Skeletal muscle tissue (tissue), 4 donors: Measurements from ENCODE around the gene ACKR2. TPM values are rescaled to one million over a fixed set of nuclear protein-coding genes. Genes with fewer than 3 reads are reported as not detected.

ENCODE experiments used
- H3K27ac ChIP-seq: one replicate; pipeline ENCODE4 v1.7.0; 2013; ENCODE audit warnings: mild to moderate bottlenecking, low read depth, low read length, inconsistent platforms
- H3K27me3 ChIP-seq, 3 donors: one replicate each; pipeline ENCODE4 v1.7.0; 2013; ENCODE audit warnings: low read length in 3 of 3; ENCODE audit not compliant: control insufficient read depth in 3 of 3, insufficient read depth in 3 of 3
- H3K36me3 ChIP-seq, 3 donors: one replicate each; pipeline ENCODE4 v1.7.0; 2013; ENCODE audit warnings: low read length in 3 of 3; ENCODE audit not compliant: control insufficient read depth in 3 of 3, insufficient read depth in 3 of 3
- H3K4me1 ChIP-seq, 3 donors: one replicate each; pipeline ENCODE4 v1.7.0; 2013; ENCODE audit warnings: low read length in 3 of 3, mild to moderate bottlenecking in 3 of 3; ENCODE audit not compliant: control insufficient read depth in 3 of 3, insufficient read depth in 3 of 3
- H3K4me3 ChIP-seq, 3 donors: one replicate each; pipeline ENCODE4 v1.7.0; 2013; ENCODE audit warnings: low read length in 3 of 3
- H3K9ac ChIP-seq, 3 donors: one replicate each; pipeline ENCODE4 v1.7.0; 2013; ENCODE audit warnings: low read length in 3 of 3, mild to moderate bottlenecking in 3 of 3, moderate library complexity in 2 of 3, low read depth in 1 of 3
- H3K9me3 ChIP-seq, 3 donors: one replicate each; pipeline ENCODE4 v1.7.0; 2013; ENCODE audit warnings: low read length in 3 of 3; ENCODE audit not compliant: control insufficient read depth in 3 of 3
- total RNA-seq: library from RNA; depleted of rRNA; stranded (reverse); fragments of >200 nt; gene quantifications from one replicate; pipeline ENCODE4 v1.2.3, GENCODE V29; 2014
- donor health status: Osteomylitis.

ACKR2 gene
- total RNA-seq, 1 donor from 2014 or later = 1.6 TPM

GRCh38 chr3:42778644-42779043 is 30.6 kb upstream of the ACKR2 start:
- Histone ChIP-seq H3K4me1 (peaks cover 3% of the 10 kb centered on the region in 3 donors), H3K27me3 (no peaks in the 10 kb centered on the region), H3K27ac (no peak overlapping the region), H3K36me3 (peaks cover 0 to 5% (median 2%) of the 10 kb centered on the region in 3 donors), H3K4me3 (no peak overlapping the region), H3K9ac (no peak overlapping the region), H3K9me3 (no peaks in the 10 kb centered on the region)

- Histone ChIP-seq H3K4me1 (peaks cover 3% of the 10 kb centered on the region in 3 donors), H3K36me3 (peaks cover 0 to 5% (median 5%) of the 10 kb centered on the region in 3 donors), H3K9ac (no peak overlapping the region), H3K27me3 (no peaks in the 10 kb centered on the region), H3K27ac (no peak overlapping the region), H3K9me3 (no peaks in the 10 kb centered on the region), H3K4me3 (no peak overlapping the region)
These were observed 28.8 kb upstream of the ACKR2 start for GRCh38 chr3:42780398-42780797.

DNA sequence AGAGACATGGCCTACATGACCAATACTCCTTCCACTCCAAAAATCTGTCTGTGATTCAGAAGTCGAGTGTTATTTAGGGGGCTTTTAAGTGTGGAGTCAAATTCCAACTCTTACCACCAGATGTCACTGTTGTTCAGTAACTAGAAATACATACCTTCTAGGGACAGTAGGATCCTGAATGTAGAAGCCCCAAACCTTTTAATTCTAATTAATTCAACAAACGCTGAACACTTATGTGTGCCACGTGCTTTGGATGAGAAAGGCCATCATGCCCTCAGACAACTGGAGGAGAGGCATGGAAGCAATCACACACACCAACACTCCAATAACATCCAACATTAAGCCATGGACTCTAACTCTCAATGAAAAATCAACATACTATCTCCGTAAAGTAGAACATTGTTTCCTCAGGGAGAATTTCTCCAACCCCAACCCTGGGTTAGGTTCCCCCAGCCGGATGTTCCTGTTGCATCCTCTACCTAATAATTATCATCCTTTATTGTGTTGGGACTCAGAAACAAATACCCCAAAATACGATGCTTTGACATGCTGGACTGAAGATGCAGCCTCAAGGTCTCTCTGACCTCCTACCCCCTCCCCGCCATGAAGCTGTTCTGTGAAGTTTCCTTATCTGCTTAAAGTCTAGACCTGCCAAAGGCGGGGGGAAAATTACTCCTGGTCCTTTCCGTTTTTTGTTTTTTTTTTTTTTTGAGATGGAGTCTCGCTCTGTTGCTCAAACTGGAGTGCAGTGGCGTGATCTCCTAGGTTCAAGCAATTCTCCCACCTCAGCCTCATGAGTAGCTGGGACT is 28.1 kb upstream of the ACKR2 start:
- no peak overlapping the region for H3K4me3 ChIP-seq
- no peak overlapping the region for H3K27ac ChIP-seq
- peaks cover 0 to 8% (median 7%) of the 10 kb centered on the region in 3 donors for H3K36me3 ChIP-seq
- H3K4me1 ChIP-seq = peaks cover 3% of the 10 kb centered on the region in 3 donors
- no peak overlapping the region for H3K9ac ChIP-seq
- H3K9me3 ChIP-seq = no peaks in the 10 kb centered on the region
- no peaks in the 10 kb centered on the region for H3K27me3 ChIP-seq

DNA sequence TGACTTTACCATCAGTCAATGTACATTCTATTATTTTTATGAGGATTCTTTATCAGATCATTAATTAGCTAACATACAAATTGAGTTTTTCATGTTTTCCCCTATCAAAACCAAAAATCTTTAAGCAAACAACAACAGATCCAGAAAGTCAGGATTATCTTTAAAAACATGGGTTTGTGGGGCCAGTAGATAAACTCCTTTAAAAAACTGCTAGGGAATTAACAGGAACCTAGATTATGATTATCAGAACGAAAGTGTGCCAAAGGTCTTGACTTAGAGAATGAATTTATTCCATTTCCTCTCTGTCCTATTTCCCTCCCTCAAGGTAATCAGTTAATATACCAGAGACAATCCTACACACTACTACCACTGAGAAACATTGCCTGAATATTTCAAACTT is 23.0 kb upstream of the ACKR2 start:
- Histone ChIP-seq H3K27ac (no peak overlapping the region), H3K4me3 (no peak overlapping the region), H3K4me1 (no peaks in the 10 kb centered on the region), H3K27me3 (no peaks in the 10 kb centered on the region), H3K9ac (no peak overlapping the region), H3K36me3 (peaks cover 0 to 8% (median 7%) of the 10 kb centered on the region in 3 donors), H3K9me3 (no peaks in the 10 kb centered on the region)

GRCh38 chr3:42786631-42787030 is 22.6 kb upstream of the ACKR2 start:
- H3K4me3 ChIP-seq = no peak overlapping the region
- H3K9me3 ChIP-seq = no peaks in the 10 kb centered on the region
- H3K27me3 ChIP-seq = no peaks in the 10 kb centered on the region
- no peak overlapping the region for H3K27ac ChIP-seq
- H3K36me3 ChIP-seq = peaks cover 0 to 8% (median 7%) of the 10 kb centered on the region in 3 donors
- H3K9ac ChIP-seq = no peak overlapping the region
- no peaks in the 10 kb centered on the region for H3K4me1 ChIP-seq

DNA sequence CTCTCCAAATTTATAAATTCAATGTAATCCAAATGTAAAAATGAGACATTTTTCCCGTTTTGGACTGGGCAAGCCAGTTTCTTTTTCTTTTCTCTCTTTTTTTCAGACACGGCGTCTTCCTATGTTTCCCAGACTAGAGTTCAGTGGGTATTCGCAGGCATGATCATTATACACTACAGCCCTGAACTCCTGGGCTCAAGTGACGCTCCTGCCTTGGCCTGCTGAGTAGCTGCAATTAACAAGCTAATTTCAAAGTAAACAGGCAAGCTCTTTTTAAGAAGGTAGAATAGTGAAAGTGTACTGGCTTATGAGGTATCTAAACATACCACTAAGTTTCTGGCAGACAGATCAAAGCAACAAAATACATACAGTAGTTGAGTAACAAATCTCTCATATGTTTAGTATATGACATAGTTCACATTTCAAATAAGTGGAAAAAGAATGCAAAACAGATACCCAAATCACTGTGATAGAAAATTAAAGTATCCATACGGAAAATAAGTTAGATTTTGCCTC is 18.5 kb upstream of the ACKR2 start:
- Histone ChIP-seq H3K9me3 (no peaks in the 10 kb centered on the region), H3K36me3 (peaks cover 7 to 8% (median 8%) of the 10 kb centered on the region in 3 donors), H3K27ac (no peak overlapping the region), H3K4me1 (peaks cover 0 to under 1% (median 0%) of the 10 kb centered on the region in 3 donors), H3K9ac (no peak overlapping the region), H3K4me3 (no peak overlapping the region), H3K27me3 (no peaks in the 10 kb centered on the region)

DNA sequence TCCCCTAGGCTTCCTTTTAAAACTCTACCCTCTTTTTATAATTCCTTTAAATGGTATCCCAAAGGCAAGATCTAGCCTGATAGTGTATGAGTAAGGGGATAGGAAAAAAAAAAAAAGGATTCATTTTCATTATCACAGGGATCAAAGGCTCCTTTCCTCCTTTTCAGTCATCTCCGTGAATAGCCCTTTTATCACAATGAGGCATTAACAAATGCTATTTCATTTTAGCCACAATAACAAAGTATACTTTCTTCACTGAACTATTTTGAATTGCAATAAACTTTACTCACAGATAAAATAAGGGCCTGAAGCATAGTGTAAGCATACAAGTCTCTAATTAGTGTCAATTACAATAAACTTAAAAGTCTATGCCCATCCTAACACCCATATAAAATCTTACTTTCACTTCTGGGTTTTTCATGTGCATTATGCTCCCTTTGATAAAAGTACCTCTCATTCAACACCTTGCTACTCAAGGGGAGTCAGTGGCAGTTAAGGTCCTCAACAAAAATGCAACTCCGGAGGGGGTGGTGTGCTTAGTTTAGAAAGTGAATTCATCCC is 13.5 kb upstream of the ACKR2 start:
- no peak overlapping the region for H3K9ac ChIP-seq
- H3K36me3 ChIP-seq = peaks cover 6 to 8% (median 7%) of the 10 kb centered on the region in 3 donors
- H3K4me3 ChIP-seq = no peak overlapping the region
- peaks cover 0 to 8% (median 5%) of the 10 kb centered on the region in 3 donors for H3K4me1 ChIP-seq
- no peaks in the 10 kb centered on the region for H3K9me3 ChIP-seq
- no peak overlapping the region for H3K27ac ChIP-seq
- H3K27me3 ChIP-seq = no peaks in the 10 kb centered on the region

DNA sequence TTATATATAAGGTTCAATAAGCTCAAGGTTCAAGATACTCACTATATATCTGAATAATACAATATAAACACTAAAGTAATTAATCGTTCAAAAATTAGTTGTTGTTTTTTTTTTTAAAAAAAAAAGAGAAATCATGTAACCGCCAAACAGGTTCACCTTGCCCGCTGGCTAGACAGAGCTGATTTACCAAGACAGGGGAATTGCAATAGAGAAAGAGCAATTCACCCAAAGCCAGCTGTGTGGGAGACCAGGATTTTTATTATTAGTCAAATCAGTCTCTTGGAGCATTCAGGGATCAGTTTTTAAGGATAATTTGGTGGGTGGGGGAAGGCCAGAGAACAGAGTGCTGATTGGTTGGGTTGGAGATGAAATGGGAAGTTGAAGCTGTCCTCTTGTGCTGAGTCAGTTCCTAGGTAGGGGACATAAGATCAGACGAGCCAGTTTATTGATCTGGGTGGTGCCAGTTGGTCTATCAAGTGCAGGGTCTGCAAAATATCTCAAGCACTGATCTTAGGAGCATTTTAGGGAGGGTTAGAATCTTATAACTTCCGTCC is 12.8 kb upstream of the ACKR2 start:
- no peak overlapping the region for H3K9ac ChIP-seq
- no peaks in the 10 kb centered on the region for H3K9me3 ChIP-seq
- H3K27me3 ChIP-seq = no peaks in the 10 kb centered on the region
- H3K27ac ChIP-seq = no peak overlapping the region
- H3K4me1 ChIP-seq = peaks cover 4 to 13% (median 7%) of the 10 kb centered on the region in 3 donors
- H3K4me3 ChIP-seq = no peak overlapping the region
- peaks cover 6 to 8% (median 7%) of the 10 kb centered on the region in 3 donors for H3K36me3 ChIP-seq

GRCh38 chr3:42799376-42799775 is 9.9 kb upstream of the ACKR2 start:
- no peaks in the 10 kb centered on the region for H3K9me3 ChIP-seq
- H3K4me3 ChIP-seq = no peak overlapping the region
- no peak overlapping the region for H3K27ac ChIP-seq
- H3K4me1 ChIP-seq = peaks cover 21 to 25% (median 22%) of the 10 kb centered on the region in 3 donors
- H3K36me3 ChIP-seq = no peaks in the 10 kb centered on the region
- H3K27me3 ChIP-seq = no peaks in the 10 kb centered on the region
- no peak overlapping the region for H3K9ac ChIP-seq

DNA sequence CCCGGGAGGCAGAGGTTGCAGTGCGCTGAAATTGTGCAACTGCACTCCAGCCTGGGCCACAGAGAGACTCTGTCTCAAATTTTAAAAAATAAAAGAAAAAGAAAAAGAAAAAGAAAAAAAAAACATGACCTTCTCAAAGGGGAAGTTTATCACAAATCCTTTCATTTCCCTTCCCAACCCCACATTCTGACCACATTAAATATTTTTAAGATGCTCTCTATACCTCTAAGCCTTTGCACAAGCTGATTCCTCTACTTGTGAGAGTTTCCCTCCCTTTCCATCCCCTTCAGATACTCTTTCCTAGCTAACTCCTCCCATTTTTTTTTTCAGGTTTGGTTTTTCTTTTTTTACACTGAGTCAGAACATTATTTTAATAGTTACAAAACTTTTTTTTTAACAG is 9.0 kb upstream of the ACKR2 start:
- H3K4me1 ChIP-seq = peaks cover 23 to 30% (median 25%) of the 10 kb centered on the region in 3 donors
- H3K27ac ChIP-seq = no peak overlapping the region
- H3K9ac ChIP-seq = no peak overlapping the region
- H3K4me3 ChIP-seq = no peak overlapping the region
- H3K9me3 ChIP-seq = no peaks in the 10 kb centered on the region
- no peaks in the 10 kb centered on the region for H3K27me3 ChIP-seq
- H3K36me3 ChIP-seq = no peaks in the 10 kb centered on the region
